Measurements from ENCODE around the gene MRAS.

DNA sequence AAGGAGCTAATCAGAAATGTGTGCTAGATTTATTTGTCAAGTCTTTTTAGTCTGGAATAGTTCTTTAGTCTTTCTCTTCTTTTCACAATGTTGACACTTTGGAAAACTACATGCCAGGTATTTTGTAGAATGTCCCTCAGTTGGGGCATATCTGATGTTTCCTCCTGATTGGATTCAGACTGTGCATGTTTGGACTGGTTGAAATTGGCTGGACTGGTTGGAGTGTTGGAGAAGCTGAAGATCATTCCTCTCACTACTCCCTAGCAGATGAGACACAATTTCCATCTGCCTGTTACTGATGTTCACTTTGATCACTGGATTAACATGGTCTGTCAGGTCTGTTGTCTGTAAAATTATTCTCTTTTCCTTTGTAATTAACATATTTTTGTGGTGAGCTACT, 22.4 kb upstream of the MRAS start:
- TF ChIP-seq, protein P1, sequence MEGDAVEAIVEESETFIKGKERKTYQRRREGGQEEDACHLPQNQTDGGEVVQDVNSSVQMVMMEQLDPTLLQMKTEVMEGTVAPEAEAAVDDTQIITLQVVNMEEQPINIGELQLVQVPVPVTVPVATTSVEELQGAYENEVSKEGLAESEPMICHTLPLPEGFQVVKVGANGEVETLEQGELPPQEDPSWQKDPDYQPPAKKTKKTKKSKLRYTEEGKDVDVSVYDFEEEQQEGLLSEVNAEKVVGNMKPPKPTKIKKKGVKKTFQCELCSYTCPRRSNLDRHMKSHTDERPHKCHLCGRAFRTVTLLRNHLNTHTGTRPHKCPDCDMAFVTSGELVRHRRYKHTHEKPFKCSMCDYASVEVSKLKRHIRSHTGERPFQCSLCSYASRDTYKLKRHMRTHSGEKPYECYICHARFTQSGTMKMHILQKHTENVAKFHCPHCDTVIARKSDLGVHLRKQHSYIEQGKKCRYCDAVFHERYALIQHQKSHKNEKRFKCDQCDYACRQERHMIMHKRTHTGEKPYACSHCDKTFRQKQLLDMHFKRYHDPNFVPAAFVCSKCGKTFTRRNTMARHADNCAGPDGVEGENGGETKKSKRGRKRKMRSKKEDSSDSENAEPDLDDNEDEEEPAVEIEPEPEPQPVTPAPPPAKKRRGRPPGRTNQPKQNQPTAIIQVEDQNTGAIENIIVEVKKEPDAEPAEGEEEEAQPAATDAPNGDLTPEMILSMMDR (IDR thresholded peaks at IDR 0.05; ENCODE audit: low read depth, low read length): no peak
- TF ChIP-seq POLR2A (IDR thresholded peaks at IDR 0.05; ENCODE audit: extremely low read depth, insufficient read length): no peak

Data from NB4 (cell line).